Activated CD8-positive, alpha-beta T cell treated with anti-CD3 and anti-CD28 coated beads, Interleukin-2, amount 10 ng/mL, durations not matched to agents 7 days and 5 days (primary cell): ENCODE measurements around the gene TCEAL7. TPM values are rescaled to one million over a fixed set of nuclear protein-coding genes. Genes with fewer than 3 reads are reported as not detected.
"Not testable (repeated sequence)": the region's sequence is repeated elsewhere in the genome, so short reads cannot be mapped to it uniquely, and the experiment has no call there.

ENCODE experiments used
- ATAC-seq: fragments of 150-1000 bp; cut with Tn5 transposase; one replicate; pipeline ENCODE4 v1.10.0; 2021; ENCODE audit warnings: moderate library complexity
- CTCF ChIA-PET: fragments of 350-600 bp; sonication (Branson Sonifier 250); formaldehyde crosslinking; loops from one replicate; lab custom pipeline; 2021; ENCODE audit warnings: antibody characterized with exemption; lab: Charles Lee
- POLR2A ChIA-PET: fragments of 350-600 bp; sonication (Branson Sonifier 250); formaldehyde crosslinking; loops from one replicate; lab custom pipeline; 2021; ENCODE audit warnings: antibody characterized with exemption; lab: Charles Lee
- DNase-seq: peaks from one replicate; pipeline ENCODE4 v3.0.0-alpha.2; 2020
- H3K27ac Mint-ChIP-seq: one replicate; pipeline ENCODE4 v1.8.0; 2021; ENCODE audit warnings: mild to moderate bottlenecking, mixed read lengths
- H3K27me3 Mint-ChIP-seq: one replicate; pipeline ENCODE4 v1.8.0; 2021; ENCODE audit warnings: low read depth, mixed read lengths
- H3K36me3 Mint-ChIP-seq: one replicate; pipeline ENCODE4 v1.8.0; 2021; ENCODE audit warnings: low read depth, mixed read lengths
- H3K4me1 Mint-ChIP-seq: one replicate; pipeline ENCODE4 v1.8.0; 2021; ENCODE audit warnings: low read depth, mixed read lengths
- H3K4me3 Mint-ChIP-seq: one replicate; pipeline ENCODE4 v1.8.0; 2021; ENCODE audit warnings: mild to moderate bottlenecking, mixed read lengths
- H3K9me3 Mint-ChIP-seq: one replicate; pipeline ENCODE4 v1.8.0; 2022; ENCODE audit warnings: mixed read lengths; ENCODE audit not compliant: insufficient read depth
- total RNA-seq, 2 experiments: library from RNA; stranded (reverse); gene quantifications; one replicate each; pipeline ENCODE4 v1.2.3, GENCODE V29; 2021

TCEAL7 gene, protein sequence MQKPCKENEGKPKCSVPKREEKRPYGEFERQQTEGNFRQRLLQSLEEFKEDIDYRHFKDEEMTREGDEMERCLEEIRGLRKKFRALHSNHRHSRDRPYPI
- total RNA-seq: not detected

DNA sequence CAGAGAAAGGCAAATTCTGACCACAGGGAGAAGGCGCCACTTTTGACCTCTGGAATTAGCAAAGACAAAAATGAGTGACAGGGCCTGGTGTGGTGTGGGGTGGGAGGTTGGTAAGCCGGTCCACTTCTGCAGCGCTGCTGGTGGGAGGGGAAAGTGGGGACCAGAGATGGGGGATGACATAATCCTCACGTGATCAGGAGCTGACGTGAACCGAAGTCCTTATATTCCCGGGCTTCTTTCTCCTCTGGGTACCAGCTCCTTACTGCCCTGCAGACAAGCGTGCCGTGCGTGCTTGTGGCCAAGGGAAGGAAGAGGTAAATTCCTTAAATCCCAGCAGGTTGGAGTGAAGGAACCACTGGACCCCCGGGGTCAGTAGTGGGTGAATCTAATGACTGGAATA lies at the start of gene TCEAL7:
Gene TCEAL7, plus strand, starts transcription at position 249 of the 400 bp plus-strand sequence. CDS start 1,165 bp downstream, outside the sequence.
- ChIA-PET POLR2A (no interaction called here), CTCF (interaction anchor here (1.5 kb wide), 1 partner anchor 8 kb away, joined by 3 read pairs; no protein-coding TSS in a partner anchor)
- Mint-ChIP-seq H3K9me3 (no peaks in the 10 kb centered on the region), H3K4me1 (no peaks in the 10 kb centered on the region), H3K4me3 (no peak within 1 kb of the TSS), H3K27me3 (peaks cover 14% of the 10 kb centered on the region), H3K36me3 (no peaks in the 10 kb centered on the region), H3K27ac (no peak within 1 kb of the TSS)
- DNase-seq (no peak), ATAC-seq (no peak)

DNA sequence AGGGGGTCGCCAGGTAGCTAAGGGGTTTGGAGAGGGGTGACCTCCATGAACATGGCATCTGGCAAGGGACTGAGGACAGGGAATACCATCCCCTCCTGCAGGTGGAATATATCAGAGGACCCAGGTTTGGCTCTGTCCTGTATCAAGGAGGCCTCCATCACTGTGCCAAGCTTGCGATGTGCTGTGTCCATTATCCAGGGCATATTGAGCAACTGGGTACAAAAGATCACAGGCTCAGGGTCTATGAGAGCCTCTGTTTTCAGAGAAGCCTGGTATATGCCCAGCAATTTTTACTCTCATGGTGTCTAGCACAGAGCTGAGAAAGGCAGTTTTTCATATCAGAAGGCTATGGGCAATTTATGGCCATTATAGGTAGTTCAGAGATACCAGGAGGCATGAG lies 36.9 kb upstream of the TCEAL7 start:
- no peaks in the 10 kb centered on the region for H3K4me1 Mint-ChIP-seq
- no peaks in the 10 kb centered on the region for H3K9me3 Mint-ChIP-seq
- ChIA-PET POLR2A (no interaction called here), CTCF (no interaction called here)
- no peak overlapping the region for H3K4me3 Mint-ChIP-seq
- no peaks in the 10 kb centered on the region for H3K36me3 Mint-ChIP-seq
- ATAC-seq: no peak
- no peak overlapping the region for H3K27ac Mint-ChIP-seq
- no peak for DNase-seq
- peaks cover 14% of the 10 kb centered on the region for H3K27me3 Mint-ChIP-seq

DNA sequence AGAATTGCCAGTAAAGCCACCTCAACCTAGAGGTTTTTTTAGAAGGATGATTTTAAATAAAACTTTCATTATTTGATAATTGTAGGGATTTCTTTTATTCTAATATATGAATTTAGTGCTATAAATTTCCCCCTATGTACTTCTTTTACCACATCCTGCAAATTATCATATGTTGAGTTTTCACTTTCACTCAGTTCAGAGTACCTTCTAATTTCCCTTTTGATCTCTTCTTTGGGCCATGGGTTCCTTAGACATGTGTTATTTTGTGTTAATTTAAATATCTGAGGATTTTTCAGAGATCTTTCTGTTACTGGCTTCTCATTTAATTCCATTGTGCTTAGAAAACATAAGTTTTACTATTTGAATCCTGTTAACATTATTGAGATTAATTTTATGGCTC lies 25.3 kb upstream of the TCEAL7 start:
- Mint-ChIP-seq H3K4me1 (peaks cover 6% of the 10 kb centered on the region), H3K27ac (no peak overlapping the region), H3K4me3 (no peak overlapping the region), H3K9me3 (no peaks in the 10 kb centered on the region), H3K36me3 (no peaks in the 10 kb centered on the region), H3K27me3 (no peaks in the 10 kb centered on the region)
- ChIA-PET POLR2A (no interaction called here), CTCF (no interaction called here)
- ATAC-seq (no peak), DNase-seq (no peak)

DNA sequence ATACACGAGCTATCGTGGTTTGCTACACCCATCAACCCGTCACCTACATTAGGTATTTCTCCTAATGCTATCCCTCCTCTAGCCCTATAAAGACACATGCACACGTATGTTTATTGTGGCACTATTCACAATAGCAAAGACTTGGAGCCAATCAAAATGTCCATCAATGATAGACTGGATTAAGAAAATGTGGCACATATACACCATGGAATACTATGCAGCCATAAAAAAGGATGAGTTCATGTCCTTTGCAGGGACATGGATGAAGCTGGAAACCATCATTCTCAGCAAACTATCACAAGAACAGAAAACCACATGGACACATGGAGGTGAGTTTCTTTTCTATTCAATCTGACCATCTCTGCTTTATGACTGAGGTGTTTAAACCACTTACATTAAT lies 24.4 kb upstream of the TCEAL7 start:
- ATAC-seq, H3K4me1 Mint-ChIP-seq, H3K27ac Mint-ChIP-seq, H3K36me3 Mint-ChIP-seq, H3K9me3 Mint-ChIP-seq, POLR2A ChIA-PET, DNase-seq, H3K4me3 Mint-ChIP-seq, H3K27me3 Mint-ChIP-seq, CTCF ChIA-PET: not testable (repeated sequence)

DNA sequence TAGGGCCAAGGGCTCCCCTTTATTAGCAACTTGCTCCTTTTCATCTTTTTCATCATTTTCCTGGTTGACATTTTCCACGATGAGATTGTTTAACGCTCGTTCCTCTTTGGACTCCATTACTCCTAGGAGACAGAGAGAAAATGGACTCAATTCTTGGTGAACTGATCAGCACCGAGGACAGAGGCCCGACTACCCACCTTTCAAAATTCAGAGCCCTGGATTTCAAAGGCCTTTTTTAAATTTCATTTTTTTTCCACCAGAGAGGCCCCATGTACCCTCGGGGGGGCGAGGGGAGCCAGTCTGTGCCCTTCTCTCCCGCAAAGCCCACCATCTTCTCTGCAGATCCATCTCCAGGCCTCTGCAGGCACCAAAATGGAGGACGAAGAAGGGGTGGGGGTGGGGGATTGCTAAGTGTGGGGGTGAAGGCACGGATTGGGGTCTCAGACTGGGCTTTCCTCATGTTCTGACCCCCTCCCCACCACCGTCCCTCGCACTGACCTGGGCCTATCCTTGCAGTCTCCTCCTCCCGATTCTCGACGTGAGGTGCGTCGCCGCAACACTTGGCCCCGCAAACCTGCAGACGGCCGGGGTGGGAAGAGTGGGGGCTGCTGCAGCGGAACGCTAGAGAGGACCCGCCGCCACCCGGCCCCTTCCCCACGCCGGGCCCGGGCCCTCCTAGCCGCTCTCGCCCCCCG lies 20.0 kb upstream of the TCEAL7 start:
- no peak overlapping the region for H3K27ac Mint-ChIP-seq
- CTCF ChIA-PET: no interaction called here
- DNase-seq: no peak
- no peaks in the 10 kb centered on the region for H3K36me3 Mint-ChIP-seq
- peak overlapping the region; percentile 23 for H3K4me3 Mint-ChIP-seq
- H3K9me3 Mint-ChIP-seq: no peaks in the 10 kb centered on the region
- ATAC-seq: peak; percentile 12
- POLR2A ChIA-PET: interaction anchor here (0.6 kb wide), 1 partner anchor 13 kb away, joined by 3 read pairs; no protein-coding TSS in a partner anchor
- H3K4me1 Mint-ChIP-seq: peaks cover 2% of the 10 kb centered on the region
- H3K27me3 Mint-ChIP-seq: no peaks in the 10 kb centered on the region

DNA sequence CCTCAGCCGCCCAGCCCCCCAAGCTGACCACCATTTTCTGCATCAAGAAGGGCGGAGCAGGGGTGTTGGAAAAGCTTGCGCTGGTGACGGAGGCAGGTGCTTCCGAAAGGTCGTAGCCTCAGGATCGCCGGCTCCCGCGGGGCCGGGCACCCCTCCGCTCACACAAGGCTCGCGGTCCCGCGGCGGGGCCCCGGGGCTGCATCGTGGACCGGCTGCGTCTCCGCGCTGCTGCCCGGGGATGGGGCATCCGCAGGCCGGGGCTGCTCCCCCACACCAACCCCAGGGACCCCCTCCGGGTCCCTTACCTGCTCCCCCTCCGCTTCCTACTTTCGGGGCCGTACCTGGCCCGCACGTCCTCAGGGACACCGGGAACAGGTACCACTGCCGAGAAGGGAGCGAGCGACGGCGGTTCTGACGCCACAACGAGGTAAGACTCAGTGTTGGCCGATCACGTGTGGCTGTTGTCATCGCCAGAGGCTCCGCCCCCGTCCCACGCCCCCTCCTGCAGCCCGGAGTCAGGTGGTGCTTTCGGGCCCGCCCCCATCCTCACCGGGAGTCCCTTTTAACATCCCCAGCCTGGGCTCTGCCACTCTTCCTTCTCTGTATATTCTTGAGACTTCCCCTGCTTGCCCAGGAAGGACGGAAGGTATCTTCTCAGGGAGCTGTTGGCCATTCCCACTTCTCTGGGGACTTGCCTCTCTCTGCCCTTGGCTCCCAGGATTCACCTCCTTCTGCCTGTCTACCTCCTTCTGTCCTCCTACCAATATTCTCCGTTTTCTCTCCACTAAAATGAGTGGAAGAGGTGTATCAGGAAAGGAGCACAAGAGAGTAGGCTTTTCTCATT lies 19.3 kb upstream of the TCEAL7 start, which contains the start of gene BEX2:
Gene BEX2, minus strand, starts transcription at position 436 of the 844 bp plus-strand sequence. CDS start 1,014 bp downstream, outside the sequence.
- H3K27ac Mint-ChIP-seq: no peak within 1 kb of the TSS
- no peaks in the 10 kb centered on the region for H3K4me1 Mint-ChIP-seq

DNA sequence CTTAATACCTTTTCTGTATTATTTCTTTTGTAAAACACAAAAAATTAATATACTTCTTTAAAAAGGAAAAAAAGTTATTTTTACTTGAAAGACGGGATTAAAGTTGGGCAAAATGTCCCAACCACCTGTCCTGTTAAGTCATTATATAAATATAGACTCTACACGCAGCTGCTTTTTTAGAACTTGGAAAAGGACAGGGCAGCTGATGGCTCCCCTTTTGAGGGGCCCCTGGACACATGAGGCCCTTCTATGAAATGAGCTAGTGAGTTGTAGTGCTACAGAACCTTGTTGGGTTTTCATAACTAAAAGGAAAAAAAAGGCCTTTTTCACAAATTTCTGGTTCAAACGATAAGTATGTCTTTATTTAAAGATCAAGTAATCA lies 18.6 kb upstream of the TCEAL7 start:
- Mint-ChIP-seq H3K4me3 (peak overlapping the region; percentile 66), H3K4me1 (no peaks in the 10 kb centered on the region), H3K9me3 (no peaks in the 10 kb centered on the region), H3K27me3 (no peaks in the 10 kb centered on the region), H3K27ac (no peak overlapping the region), H3K36me3 (no peaks in the 10 kb centered on the region)
- ChIA-PET POLR2A (no interaction called here), CTCF (interaction anchor here (1.1 kb wide), 1 partner anchor 101 kb away, joined by 3 read pairs; no protein-coding TSS in a partner anchor)
- ATAC-seq: no peak
- no peak for DNase-seq

More for the DNA sequence above, 19.3 kb upstream of the TCEAL7 start, which contains the start of gene BEX2:
- Mint-ChIP-seq H3K36me3 (no peaks in the 10 kb centered on the region), H3K27me3 (no peaks in the 10 kb centered on the region), H3K9me3 (no peaks in the 10 kb centered on the region), H3K4me3 (peak within 1 kb of the TSS; percentile 66)
- DNase-seq (peak; percentile 85), ATAC-seq (peak; percentile 100)
- ChIA-PET CTCF (no interaction called here), POLR2A (interaction anchor here (0.6 kb wide), 1 partner anchor 14 kb away, joined by 3 read pairs; no protein-coding TSS in a partner anchor)

DNA sequence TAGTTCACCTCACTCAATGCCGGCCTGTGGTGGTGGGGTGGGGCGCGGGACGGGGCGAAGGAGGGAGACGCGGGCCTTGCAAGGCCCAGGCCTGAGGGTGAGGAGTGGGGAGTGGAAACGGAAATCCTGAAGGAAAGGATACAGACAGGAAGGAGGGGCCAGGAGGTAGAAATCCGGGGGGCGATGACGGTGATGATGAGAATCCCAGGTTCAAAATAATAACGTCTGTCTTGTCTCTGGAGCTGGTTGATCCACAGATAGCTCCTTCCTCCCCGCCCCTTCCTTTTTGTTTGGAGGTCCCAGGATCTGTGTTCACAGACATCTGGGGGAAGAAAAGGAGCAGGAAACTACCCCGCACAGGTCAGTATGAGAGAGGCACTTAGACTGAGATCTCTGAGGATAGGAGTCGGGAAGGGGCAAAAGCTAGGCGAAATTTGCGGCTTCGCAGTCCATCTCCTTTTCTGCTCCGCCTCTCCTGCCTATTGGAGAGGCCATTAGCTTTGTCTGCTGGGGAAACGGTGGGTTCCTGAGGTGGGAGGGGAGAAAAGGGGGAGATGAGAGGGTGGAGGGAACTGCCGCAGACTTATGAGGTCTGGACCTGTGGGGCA lies 746 bp downstream of the TCEAL7 start:
- Mint-ChIP-seq H3K9me3 (no peaks in the 10 kb centered on the region), H3K4me3 (no peak overlapping the region), H3K27me3 (peaks cover 14% of the 10 kb centered on the region)

DNA sequence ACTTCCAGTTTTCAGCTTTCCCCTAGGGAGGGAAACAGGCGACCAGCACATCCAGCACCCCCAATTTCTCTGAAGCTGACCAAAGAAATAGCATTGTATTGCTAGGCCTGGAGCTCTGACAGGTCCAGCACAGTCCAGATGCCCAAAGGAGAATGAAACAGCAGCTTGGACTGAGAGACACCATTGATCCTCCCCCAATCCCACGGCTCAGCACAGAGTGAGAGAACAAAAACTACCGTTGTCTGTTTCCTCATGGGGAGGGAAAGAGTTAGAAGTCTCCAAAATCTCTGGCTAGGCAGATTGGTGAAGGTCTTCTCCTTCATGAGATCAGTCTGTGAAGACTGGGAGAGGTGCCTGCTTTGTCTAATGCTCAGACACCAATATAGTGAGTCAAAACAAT lies 8.6 kb downstream of the TCEAL7 start:
- ChIA-PET POLR2A (no interaction called here), CTCF (interaction anchor here (0.6 to 1.3 kb wide), 3 partner anchors 9 to 328 kb away, joined by 3 read pairs; partner anchors contain the start of gene TCEAL7)
- Mint-ChIP-seq H3K27ac (no peak overlapping the region), H3K4me3 (no peak overlapping the region), H3K36me3 (no peaks in the 10 kb centered on the region), H3K9me3 (no peaks in the 10 kb centered on the region), H3K4me1 (peaks cover 2% of the 10 kb centered on the region), H3K27me3 (peaks cover 13% of the 10 kb centered on the region)
- DNase-seq (no peak), ATAC-seq (no peak)

More for the DNA sequence above, 746 bp downstream of the TCEAL7 start:
- ATAC-seq (no peak), DNase-seq (no peak)
- no peaks in the 10 kb centered on the region for H3K36me3 Mint-ChIP-seq
- H3K4me1 Mint-ChIP-seq: no peaks in the 10 kb centered on the region
- CTCF ChIA-PET: no interaction called here
- H3K27ac Mint-ChIP-seq: no peak overlapping the region
- POLR2A ChIA-PET: no interaction called here

DNA sequence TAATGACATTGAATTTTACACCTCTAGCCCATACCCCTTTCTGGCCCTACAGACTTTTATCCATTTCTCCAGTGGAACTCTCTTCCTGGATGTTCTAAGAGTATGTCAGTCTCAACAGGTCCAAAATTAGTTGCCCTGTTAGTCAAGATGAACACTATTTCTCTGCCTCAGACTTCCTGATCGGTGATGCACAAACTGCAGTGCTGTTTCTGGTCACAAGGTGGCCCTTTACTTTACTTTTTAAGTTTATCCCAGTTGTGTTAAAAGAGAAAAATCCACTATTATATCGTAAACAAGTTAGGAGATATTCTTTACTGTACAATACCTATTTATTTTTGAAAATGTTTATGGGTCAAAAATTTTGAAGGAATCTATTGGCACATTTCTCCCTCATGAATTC lies 13.1 kb downstream of the TCEAL7 start:
- ChIA-PET POLR2A (no interaction called here), CTCF (interaction anchor here (0.7 to 1.4 kb wide), 3 partner anchors 121 to 147 kb away, joined by 3 to 9 read pairs (median 3); no protein-coding TSS in a partner anchor)
- H3K9me3 Mint-ChIP-seq: no peaks in the 10 kb centered on the region
- no peak overlapping the region for H3K4me3 Mint-ChIP-seq
- ATAC-seq (no peak), DNase-seq (peak; percentile 46)
- H3K4me1 Mint-ChIP-seq: peaks cover 2% of the 10 kb centered on the region
- peaks cover 10% of the 10 kb centered on the region for H3K27me3 Mint-ChIP-seq
- H3K27ac Mint-ChIP-seq: no peak overlapping the region
- H3K36me3 Mint-ChIP-seq: no peaks in the 10 kb centered on the region

DNA sequence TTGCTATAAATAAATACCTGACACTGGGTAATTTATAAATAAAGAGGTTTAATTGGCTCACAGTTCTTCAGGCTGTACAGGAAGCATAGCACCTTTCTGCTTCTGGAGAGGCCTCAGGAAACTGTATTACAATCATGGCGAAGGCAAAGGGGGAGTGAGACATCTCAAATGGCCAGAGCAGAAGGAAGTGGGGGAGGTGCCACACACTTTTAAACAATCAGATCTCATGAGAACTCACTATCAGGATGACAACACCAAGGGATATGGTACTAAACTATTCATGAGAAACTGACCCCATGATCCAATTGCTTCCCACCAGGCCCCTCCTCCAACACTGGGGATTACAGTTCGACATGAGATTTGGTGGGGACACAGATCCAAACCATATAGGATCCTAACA lies 14.6 kb downstream of the TCEAL7 start:
- ATAC-seq (no peak), DNase-seq (no peak)
- H3K9me3 Mint-ChIP-seq: no peaks in the 10 kb centered on the region
- ChIA-PET CTCF (no interaction called here), POLR2A (no interaction called here)
- no peak overlapping the region for H3K4me3 Mint-ChIP-seq
- peaks cover 2% of the 10 kb centered on the region for H3K4me1 Mint-ChIP-seq
- H3K27me3 Mint-ChIP-seq: peaks cover 10% of the 10 kb centered on the region
- no peak overlapping the region for H3K27ac Mint-ChIP-seq
- H3K36me3 Mint-ChIP-seq: no peaks in the 10 kb centered on the region
